OCI-LY7 (cell line): Measurements from ENCODE around the gene RASA1.

Experiments used
- CTCF ChIP-seq: fragments of 200-600 bp; sonication (generic); conservative IDR thresholded peaks from 2 replicates; pipeline ENCODE4 v1.5.1; 2014; ENCODE audit warnings: mild to moderate bottlenecking, antibody characterized with exemption, low read length, moderate library complexity, mixed read lengths
- EZH2phosphoT487 ChIP-seq: fragments of 200-600 bp; sonication (generic); IDR thresholded peaks from 2 replicates; pipeline ENCODE4 v1.6.1; 2018; ENCODE audit warnings: low read depth, borderline replicate concordance, mild to moderate bottlenecking, mixed run types, antibody characterized with exemption, low read length, moderate library complexity, mixed read lengths

GRCh38 chr5:87311405-87312279, 44.0 kb downstream of the RASA1 start:
- TF ChIP-seq CTCF (no peak), EZH2phosphoT487 (no peak)
